GDM1 (cell line): Measurements from ENCODE around the gene DLG2.
"Not testable (repeated sequence)": the region's sequence is repeated elsewhere in the genome, so short reads cannot be mapped to it uniquely, and the experiment has no call there.

Experiments
- DNase-seq: peaks from one replicate; lab custom pipeline; 2025; lab: John Stamatoyannopoulos, UW

Gene DLG2

DNA sequence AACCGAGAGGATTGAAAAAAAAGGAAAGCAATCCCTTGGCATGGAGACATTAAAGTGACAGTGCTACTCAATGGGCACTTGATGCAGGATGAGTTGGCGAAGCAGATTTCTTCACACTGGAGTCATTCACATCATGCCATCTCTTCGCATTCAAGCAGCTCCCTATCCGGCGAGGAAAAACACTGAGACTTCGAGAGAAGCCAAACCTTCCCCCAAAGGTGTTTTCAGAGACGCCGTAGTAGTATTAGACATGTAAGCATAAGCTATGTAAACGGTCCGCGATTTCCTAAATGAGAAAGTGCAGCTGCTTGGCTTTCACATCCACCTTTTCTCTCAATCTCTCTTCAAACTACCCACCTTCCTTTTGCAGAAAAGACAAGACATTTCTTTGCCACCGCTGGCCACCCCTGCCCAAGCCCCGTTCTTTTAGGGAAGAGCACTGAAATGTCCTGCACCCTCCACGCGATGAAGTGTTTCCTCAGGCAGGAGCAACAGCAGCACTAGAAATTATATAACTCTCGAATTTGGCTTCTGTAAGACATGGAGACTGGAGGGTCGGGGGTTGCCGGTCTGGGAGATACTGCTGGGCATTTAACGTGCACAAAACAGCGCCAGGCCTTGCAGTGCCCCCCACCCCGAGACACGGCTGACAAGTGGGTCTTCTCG, at the start of gene DLG2:
DLG2 (minus strand) TSS at position 13 of the 666 bp plus-strand sequence.
- no peak for DNase-seq

DNA sequence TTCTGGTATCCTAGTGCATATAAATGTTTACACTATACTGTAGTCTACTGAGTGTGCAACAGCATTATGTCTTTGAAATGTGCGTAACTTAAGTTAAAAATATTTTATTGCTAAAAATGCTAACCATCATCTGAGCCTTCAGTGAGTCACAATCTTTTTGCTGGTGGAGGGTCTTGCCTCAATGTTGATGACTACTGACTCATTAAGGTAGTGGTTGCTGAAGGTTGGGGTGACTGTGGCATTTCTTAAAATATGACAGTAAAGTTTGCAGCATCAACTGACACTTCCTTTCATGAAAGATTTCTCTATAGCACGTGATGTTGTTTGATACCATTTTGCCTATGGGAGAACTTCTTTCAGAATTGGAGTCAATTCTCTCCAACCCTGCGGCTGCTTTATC, 46.2 kb upstream of the DLG2 start:
- no peak for DNase-seq

- no peak for DNase-seq
These were observed 45.2 kb upstream of the DLG2 start for GRCh38 chr11:85672105-85672902.

DNA sequence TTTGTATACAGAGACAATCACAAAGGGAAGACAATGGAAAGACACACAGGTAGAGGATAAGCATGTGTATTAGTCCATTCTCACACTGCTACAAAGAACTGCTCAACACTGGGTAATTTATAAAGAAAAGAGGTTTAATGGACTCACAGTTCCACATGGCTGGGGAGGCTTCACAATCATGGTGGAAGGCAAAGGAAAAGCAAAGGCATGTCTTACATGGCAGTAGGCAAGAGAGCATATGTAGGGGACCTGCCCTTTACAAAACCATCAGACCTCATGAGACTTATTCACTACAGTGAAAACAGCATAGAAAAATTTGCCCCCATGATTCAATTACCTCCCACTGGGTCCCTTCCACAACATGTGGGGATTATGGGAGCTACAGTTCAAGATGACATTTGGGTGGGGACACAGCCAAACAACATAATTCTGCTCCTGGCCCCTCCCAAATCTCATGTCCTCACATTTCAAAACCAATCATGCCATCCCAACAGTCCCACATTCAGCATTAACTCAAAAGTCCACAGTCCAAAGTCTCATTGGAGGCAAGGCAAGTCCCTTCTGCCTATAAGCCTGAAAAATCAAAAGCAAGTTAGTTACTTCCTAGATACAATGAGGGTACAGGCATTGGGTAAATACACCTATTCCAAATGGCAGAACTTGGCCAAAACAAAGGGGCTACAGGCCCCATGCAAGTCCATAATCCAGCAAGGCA, 44.0 kb upstream of the DLG2 start:
- not testable (repeated sequence) for DNase-seq

DNA sequence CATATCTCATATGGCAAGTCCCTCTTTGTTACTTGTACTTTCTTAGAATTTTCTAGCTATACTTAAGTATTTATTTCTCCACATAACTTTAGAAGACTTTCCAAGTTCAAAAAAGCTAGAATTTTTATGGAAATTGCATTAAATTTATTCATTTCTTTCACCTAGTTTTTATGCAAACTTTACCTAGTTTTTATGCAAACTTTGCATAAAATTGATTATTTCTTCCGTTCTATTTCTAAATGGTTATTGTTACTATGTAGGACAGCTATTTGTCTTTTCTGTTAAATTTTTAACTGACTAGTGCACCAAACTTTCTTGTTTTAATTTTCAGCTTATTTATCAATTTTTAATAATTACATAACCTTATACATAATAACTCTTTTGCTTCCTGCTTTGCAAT, 41.0 kb upstream of the DLG2 start:
- DNase-seq, result no peak

DNA sequence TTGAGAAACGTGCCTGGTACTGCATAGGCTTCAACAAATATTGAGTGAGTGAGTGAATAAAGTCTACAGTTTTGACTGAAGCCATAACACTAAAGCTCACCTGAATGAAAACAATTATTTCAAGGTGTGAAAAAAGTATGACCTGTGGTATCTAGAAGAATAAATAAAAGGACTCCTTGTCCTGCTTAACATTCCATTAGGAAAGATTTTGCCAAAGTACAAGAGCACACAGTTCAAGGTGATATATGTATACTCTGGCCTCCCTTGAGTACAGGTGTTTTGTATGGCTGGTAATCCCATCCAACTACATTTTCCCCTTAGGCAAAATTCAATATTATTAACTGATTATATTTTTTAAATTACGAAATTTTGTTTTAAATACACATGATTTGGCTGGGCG, 39.5 kb upstream of the DLG2 start:
- no peak for DNase-seq

GRCh38 chr11:85665733-85666132, 38.6 kb upstream of the DLG2 start:
- DNase-seq, result no peak

DNA sequence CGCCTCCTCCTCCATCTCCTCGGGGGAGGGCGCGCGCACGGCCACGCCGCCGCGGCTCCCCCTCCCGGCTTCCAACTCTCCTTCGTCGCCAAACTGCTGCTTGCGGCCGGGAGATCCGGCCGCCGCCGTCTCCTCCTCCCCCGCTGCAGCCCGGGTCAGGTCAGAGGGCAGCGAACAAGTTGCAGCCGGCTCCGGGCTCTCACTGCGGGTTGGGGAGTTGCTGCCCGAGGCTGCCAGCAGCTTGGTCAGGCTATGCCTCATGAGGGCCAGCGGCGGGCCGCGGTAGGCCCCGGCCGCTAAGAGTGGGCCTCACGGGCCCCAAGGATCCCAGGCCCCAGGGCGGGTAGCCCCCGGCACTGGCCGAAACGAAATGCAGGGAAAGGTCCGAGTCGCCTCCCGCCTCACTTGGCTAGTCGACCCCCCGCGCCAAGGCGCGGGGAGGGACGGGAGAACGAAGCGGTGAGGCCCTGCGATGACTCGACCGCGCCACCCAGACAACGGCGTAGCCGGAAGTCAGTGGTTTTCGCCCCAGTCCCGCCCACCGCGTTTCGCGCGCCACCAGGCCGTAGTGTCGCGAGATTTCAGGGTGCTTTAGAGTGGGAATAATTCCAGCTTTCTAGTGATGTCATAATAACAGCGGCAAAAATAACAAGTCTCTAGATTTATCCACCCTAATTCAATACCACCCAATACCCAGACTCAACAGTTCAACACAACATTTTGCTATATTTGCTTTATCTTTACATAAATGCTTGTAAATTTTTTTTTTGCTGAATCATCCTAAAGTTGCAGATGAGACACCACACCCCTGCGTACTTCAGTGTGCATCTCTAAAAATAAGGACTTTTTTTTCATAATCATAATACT, 37.7 kb upstream of the DLG2 start, which contains the start of gene CREBZF:
CREBZF (minus strand) TSS at position 515 of the 867 bp plus-strand sequence; CDS start at position 261, 254 bp downstream.
- DNase-seq, result peak; percentile 89

DNA sequence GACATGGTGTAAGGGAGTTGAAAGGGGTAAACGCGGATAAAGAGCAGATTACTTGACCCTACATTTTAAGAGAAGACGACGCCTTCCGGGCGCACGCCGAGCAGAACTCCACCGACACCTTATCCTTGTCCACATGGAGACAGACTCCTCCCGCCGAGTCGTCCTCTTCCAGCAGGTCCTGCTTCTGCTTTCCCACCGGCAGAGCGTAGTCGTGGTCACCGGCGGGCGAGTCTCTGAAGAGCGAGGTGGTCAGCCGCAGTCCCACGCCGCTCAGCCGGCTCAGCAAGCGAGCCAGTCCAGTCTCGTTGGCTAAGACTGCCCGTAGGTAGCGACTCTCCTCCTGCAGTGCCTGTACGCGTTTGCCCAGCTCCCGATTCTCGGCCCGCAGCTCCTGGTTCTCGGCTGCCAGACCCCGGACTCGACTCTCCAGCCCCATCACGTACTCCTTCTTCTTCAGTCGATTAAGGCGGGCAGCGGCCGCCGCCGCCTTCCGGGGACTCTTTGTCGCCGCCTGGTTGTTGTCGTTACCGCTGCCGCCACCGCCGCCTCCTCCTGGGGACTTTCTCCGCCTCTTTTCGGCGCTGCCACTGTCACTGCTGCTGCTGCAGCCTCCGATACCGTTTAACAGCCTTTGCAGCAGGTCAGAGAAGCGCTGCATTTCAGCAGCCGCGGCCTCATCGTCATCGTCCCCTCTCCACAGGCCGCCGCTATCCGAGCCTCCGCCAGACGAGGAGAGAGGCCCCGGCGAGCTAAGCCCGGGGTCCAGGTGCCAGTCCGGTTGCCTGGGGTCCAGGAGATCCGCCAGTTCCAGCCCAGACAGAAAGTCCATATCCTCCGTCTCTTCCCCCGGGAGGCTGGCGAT, 36.8 kb upstream of the DLG2 start:
- peak; percentile 46 for DNase-seq

DNA sequence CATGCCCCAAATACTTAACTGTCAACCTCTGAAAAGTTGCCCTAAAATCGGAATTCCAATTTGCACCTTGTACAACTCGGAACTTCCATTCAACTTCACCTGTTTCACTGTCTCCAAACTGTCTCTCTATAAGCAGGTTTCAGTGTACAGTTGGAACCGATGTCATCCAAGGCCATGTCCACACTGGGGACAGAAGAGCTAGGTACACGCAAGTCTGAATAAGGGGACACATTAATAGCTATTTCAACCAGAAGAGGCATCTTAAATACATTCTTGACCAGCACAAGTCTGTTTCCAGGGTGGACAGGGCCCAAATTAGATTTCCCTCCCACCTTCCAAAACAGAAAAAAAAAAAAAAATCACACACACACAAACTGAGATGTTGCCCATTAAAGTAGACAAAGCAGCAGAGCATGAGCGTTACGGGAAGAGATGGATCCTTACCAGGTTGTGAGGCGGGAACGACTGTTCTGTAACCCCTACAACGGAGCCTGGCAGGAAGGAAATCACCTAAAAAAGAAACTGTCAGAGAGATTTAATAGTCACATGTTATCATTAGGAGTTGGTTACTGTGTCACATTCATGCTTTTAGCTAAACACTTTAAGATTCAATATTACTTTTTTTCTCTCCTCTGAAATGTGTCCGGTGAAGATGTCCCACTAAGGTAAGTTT, 36.1 kb upstream of the DLG2 start:
- no peak for DNase-seq

DNA sequence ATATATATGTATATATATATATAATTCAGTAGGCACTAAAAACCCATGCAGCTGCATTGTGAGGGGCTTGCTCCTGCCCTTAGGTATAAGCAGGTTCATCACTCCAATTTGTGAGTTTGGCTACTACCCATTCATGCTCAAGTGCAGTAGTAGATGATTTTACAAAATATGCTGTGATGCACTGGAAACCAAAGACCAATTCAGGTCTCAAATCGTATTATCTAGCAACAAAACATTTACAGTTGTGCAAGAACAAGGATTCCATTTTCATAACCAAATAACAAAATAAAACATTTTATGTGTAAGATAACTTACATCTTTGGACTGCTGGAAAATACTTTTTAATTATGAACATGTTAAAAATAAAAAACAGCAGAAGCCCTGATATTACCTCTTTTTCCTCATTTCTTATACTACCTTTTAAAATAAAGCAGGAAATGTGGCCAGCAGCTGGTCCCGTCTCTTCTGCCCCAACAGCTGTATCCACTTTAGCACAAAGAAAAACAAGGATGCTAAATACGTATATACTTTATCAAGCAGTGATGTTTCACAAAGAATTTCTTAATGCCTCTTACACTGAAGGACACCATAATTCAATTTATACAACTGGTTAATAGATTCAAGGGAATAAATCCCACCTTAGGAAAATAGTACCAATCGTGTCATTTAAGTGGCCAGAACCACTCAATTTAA, 35.0 kb upstream of the DLG2 start:
- DNase-seq, result no peak

- no peak for DNase-seq
These were observed 31.0 kb upstream of the DLG2 start for GRCh38 chr11:85658180-85658579.

DNA sequence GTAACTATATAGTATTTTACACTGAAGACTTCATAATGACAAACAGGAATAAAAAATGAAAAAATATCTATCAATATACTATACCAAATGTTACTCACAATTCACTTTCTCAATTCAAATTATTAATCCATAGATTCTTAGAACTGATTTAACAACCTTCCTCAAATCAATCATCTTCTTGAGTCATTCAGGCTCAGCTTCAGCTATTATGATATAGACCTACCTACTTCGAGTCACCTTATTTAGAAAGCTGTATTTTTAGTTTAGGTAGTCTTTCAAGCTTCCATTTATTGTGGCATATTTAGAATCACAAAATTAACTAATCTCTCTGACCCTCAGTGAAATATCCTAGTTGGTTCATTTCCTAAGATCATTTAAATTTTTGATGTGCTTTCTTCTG, 29.6 kb upstream of the DLG2 start:
- DNase-seq, result no peak

DNA sequence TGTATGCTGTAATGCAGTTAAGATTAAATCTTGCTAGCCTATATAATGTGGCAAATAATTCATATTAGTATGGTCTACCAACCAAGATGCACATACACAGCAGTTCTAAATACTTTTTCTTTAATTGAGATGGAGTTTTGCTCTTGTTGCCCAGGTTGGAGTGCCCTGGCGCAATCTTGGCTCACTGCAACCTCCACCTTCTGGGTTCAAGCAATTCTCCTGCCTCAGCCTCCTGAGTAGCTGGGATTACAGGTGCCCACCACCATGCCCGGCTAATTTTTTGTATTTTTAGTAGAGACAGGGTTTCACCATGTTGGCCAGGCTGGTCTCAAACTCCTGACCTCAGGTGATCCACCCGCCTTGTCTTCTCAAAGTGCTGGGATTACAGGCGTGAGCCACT, 27.2 kb upstream of the DLG2 start:
- not testable (repeated sequence) for DNase-seq

- DNase-seq, result peak; percentile 7
These were observed 25.8 kb upstream of the DLG2 start for GRCh38 chr11:85652786-85653447.

GRCh38 chr11:85651118-85651517, 24.0 kb upstream of the DLG2 start:
- no peak for DNase-seq

GRCh38 chr11:85647604-85648299, 20.6 kb upstream of the DLG2 start, which contains the start of gene TMEM126A:
TSS of gene TMEM126A (plus strand) at chr11:85647967. CDS start at chr11:85650256, 2,289 bp downstream.
- DNase-seq, result peak; percentile 79

GRCh38 chr11:85647078-85647477, 19.9 kb upstream of the DLG2 start:
- no peak for DNase-seq
